Bone marrow (tissue), 2 donors: ENCODE measurements around the gene TDRD9.

Experiments used
- DNase-seq, 2 donors: peaks; one replicate each; lab custom pipeline; 2025; lab: John Stamatoyannopoulos, UW

TDRD9 gene

GRCh38 chr14:103890821-103891666 is 37.2 kb upstream of the TDRD9 start:
- no peak for DNase-seq

GRCh38 chr14:103891667-103892215 is 36.5 kb upstream of the TDRD9 start:
- DNase-seq: no peak

GRCh38 chr14:103892247-103892646 is 36.0 kb upstream of the TDRD9 start:
- DNase-seq: no peak

- DNase-seq: no peak
Observed at GRCh38 chr14:103894034-103894722, 34.1 kb upstream of the TDRD9 start.

GRCh38 chr14:103894723-103895059 is 33.6 kb upstream of the TDRD9 start:
- DNase-seq: no peak

- no peak for DNase-seq
Observed at GRCh38 chr14:103896578-103896977, 31.7 kb upstream of the TDRD9 start.

- no peak for DNase-seq
Observed at GRCh38 chr14:103897075-103897947, 30.9 kb upstream of the TDRD9 start.

GRCh38 chr14:103898204-103898603 is 30.1 kb upstream of the TDRD9 start:
- no peak for DNase-seq

- no peak for DNase-seq
Observed at GRCh38 chr14:103898711-103899110, 29.5 kb upstream of the TDRD9 start.

GRCh38 chr14:103899316-103899715 is 28.9 kb upstream of the TDRD9 start:
- DNase-seq: no peak

GRCh38 chr14:103899833-103900232 is 28.4 kb upstream of the TDRD9 start:
- DNase-seq: no peak

- DNase-seq: no peak
Observed at GRCh38 chr14:103904493-103905107, 23.7 kb upstream of the TDRD9 start.

- no peak for DNase-seq
Observed at GRCh38 chr14:103905842-103906456, 22.3 kb upstream of the TDRD9 start.

- no peak for DNase-seq
Observed at GRCh38 chr14:103908580-103908979, 19.7 kb upstream of the TDRD9 start.

- no peak for DNase-seq
Observed at GRCh38 chr14:103909531-103910261, 18.6 kb upstream of the TDRD9 start.

GRCh38 chr14:103910262-103910935 is 17.9 kb upstream of the TDRD9 start:
- peak in 1 of 2 donors; percentile 18 for DNase-seq

GRCh38 chr14:103910984-103911383 is 17.3 kb upstream of the TDRD9 start:
- DNase-seq: no peak

- DNase-seq: no peak
Observed at GRCh38 chr14:103915616-103916015, 12.6 kb upstream of the TDRD9 start.

- DNase-seq: no peak
Observed at GRCh38 chr14:103916636-103917262, 11.5 kb upstream of the TDRD9 start.
